GM18511 (cell line): ENCODE measurements around the gene RASA2.
"Not testable (repeated sequence)": the region's sequence is repeated elsewhere in the genome, so short reads cannot be mapped to it uniquely, and the experiment has no call there.

ENCODE experiments used
- ATAC-seq: cut with Tn5 transposase; IDR thresholded peaks from one replicate; pipeline ENCODE4 v1.9.1; 2021; ENCODE audit warnings: mild to moderate bottlenecking, moderate library complexity; ENCODE audit not compliant: unreplicated experiment

RASA2 gene

DNA sequence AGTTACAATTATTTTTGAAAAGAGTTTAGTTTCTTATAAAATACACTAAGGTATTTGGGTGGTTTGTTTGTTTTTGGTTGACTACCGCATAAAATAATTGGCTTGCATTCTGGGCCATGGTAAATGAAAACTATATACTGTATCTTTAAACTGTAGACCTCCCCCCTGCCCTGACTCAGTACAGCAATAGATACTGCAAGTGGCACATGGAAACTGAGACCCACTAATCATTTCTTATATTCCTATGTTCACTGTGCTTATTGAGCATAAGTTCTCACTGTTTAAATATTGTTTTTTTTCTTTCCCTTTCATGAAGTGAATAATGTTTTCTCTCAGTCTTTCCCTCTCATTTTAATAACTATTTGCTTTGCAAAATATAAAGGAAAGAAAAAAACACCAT lies 45.8 kb downstream of the RASA2 start:
- no peak for ATAC-seq

GRCh38 chr3:141536017-141536416 lies 49.2 kb downstream of the RASA2 start:
- not testable (repeated sequence) for ATAC-seq

DNA sequence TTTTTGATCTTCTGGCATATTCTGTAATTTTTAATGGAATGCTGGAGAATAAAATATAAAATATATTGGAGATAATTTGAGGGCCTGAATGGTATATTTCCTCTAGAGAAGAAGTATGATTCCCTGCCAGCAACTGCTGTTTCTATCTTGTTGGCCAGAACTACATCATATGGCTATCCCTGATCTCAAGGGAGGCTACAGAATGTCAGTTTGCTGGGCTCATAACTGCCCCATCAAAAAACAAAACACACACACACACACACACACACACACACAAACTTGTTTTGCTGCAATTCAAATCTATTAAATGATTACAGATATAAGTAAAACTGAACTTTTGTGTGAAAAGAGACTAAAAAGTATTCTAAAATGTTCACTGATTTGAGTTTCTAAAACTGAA lies 51.0 kb downstream of the RASA2 start:
- no peak for ATAC-seq

DNA sequence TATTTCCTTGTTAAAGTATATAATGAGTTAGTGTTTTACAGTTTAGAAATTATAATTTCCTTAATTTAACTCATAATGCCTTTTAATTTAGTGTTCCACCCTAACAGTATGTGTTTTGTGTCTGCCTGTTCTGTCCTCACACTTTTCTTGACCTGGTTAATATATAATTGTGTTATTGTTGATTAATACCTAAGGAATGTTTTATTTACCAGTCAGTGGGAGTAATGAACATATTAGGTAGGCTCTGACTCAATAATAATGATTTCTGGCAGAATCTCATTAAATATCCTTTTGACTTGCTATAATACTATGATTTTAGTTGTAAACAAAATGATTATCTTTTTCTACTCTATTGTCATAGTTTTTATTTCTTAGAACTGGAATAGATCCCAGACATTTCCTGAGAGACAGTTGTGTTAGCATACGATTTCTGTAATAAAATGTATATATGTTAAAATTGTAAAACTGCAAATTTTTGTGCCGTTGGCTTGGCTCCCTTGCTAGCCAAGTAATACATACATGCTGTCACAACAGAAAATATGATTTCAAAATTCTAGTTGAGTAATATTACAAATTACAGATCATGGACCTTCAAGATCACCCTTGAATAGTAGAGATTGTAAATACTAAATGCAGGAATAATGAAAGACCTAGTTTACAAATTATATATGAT lies 51.9 kb downstream of the RASA2 start:
- ATAC-seq, result no peak

- ATAC-seq, result no peak
Observed at GRCh38 chr3:141539431-141540187, 52.8 kb downstream of the RASA2 start.

GRCh38 chr3:141540531-141540930 lies 53.7 kb downstream of the RASA2 start:
- ATAC-seq, result no peak

DNA sequence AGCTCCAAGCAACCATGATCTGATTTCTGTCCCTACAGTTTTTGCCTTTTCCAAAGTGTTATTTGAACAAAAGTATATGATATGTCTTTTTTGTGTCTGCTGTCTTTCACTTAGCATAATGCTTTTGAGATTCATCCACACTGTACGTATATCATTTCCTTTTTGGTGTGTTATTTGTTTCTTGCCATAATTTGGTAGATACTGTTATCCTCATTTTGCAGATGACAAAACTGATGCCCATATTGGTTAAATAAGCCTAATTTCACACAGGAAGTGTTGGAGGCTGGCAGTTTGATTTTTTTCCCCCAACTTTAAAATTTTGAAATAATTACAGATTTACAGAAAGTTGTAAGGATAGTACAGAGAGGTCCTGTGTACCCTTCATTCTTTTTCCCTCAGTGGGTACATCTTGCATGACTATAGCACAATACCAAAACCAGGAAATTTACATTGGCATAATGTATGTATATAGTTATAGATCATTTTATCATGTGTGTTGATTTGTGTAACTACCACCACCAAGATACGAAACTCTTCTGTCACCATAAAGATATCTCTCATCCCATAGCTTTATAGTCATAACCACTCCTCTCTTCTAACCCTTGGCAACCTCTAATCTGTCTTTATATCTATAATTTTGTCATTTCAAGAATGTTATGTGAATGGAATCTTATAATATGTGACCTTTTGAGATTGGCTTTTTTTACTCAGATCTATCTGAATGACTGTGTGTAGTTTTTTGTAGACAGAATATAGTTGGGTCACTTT lies 55.6 kb downstream of the RASA2 start:
- no peak for ATAC-seq

DNA sequence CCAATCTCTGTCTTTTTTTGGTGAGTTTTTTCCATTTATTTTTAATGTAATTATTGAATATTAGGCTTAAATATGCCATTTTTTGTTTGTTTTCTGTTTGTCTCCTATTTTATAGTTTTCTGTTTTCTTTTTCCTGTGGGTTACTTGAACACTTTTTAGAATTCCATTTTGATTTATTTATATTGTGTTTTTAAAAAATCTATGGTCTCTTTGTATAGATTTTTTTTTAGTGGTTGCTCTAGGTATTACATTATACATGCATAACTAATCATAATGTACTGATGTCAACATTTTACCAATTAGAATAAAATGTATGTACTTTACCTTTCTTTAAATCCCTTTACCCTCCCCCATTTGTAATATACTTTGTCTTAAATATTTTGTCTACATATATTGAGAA lies 56.2 kb downstream of the RASA2 start:
- ATAC-seq, result no peak

GRCh38 chr3:141544697-141545096 lies 57.9 kb downstream of the RASA2 start:
- ATAC-seq, result no peak

DNA sequence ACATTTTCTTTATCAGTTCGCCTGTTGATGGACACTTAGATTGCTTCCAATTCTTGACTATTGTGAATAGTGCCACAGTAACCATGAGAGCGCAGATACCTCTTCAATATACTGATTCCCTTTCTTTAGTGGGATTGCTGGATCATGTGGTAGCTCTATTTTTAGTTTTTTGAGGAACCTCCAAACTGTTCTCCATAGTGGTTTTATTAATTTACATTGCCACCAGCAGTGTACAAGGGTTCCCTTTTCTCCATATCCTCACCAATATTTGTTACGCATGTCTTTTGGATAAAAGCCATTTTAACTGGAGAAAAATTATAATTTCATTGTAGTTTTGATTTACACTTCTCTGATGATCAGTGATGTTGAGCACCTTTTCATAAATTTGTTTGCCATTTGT lies 59.3 kb downstream of the RASA2 start:
- no peak for ATAC-seq

DNA sequence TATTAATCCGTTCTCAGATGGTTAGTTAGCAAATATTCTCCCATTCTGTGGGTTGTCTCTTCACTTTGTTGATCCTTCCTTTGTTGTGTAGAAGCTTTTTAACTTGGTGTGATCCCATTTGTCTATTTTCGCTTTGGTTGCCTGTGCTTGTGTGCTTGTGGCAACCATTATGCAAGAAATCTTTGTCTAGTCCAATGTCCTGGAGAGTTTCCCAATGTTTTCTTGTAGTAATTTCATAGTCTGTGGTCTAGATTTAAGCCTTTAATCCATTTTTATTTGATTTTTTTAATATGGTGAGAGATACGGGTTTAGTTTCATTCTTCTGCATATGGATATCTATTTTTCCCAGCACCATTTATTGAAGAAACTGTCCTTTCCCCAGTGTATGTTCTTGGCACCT lies 59.8 kb downstream of the RASA2 start:
- ATAC-seq, result no peak

- ATAC-seq, result no peak
Observed at GRCh38 chr3:141547791-141548190, 61.0 kb downstream of the RASA2 start.

DNA sequence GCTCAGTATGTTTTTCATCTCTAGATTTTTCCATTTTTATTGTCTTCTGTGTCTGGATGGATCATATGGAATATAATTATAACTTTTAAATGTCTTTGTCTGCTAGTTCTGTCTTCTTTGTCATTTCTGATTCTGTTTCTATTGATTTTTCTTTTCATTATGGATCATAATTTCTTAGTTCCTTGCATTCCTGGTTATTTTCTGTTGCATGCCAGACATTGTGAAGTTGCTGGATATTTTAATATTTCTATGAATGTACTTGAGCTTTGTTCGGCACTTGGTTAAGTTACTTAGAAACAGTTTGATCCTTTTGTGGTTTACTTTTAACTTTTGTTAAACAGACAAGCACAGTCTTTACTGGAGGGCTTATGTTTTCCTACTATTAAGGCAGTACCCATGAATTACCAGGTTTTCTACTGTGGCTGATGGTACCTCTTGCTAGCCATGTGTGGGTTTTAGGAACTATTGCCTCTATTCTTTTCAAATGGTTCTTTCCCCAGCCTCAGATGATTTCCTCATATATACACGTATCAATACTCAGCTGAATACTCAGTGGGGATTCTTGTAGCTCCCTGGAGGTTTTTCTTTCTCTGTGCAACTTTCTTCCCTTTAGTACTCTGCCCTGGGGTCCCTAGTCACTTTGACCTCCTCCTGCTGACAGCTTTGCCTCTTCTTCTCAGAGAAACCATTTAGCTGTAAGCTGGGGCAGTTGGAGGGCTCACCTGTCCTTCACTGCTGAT lies 64.3 kb downstream of the RASA2 start:
- ATAC-seq, result no peak

- ATAC-seq, result no peak
Observed at GRCh38 chr3:141552440-141552991, 65.7 kb downstream of the RASA2 start.

DNA sequence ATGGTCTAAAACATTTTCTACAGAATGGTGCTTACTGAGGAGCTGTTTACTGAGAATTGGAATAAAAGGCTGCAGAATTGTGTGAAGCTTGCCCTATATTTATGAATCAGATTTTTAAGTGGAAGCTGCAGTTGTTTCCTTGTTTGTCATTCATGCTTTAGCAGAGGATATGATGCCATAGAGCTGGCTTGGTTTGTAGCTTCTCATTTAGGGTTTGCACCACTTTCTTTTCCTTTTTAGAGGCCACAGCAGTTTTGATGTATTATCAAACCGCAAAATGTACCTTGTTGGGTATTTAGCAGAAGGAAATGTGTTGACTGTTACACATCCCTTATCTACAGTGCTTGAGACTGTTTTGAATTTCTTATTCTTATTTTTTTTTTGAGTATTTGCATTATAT lies 66.2 kb downstream of the RASA2 start:
- ATAC-seq, result no peak

DNA sequence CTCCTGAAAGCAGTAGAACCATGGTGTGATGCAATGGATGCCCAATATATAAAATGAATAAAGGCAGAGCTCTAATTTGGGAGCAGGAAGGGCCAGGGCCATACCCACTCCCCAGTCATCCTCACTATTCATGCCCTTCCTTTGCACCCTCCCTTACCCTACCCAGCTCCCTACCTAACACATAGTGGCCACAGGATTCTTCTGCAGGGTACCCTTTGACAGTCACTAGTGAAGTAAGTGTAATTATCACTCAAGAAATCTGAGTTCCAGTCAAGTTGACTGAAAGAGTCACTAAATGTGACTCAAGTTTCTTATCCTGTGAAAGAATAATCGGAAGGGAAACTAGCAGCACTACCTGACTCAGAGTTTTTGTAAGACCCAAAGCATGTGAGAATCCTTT lies 69.2 kb downstream of the RASA2 start:
- ATAC-seq, result no peak

- no peak for ATAC-seq
Observed at GRCh38 chr3:141557961-141558706, 71.3 kb downstream of the RASA2 start.

DNA sequence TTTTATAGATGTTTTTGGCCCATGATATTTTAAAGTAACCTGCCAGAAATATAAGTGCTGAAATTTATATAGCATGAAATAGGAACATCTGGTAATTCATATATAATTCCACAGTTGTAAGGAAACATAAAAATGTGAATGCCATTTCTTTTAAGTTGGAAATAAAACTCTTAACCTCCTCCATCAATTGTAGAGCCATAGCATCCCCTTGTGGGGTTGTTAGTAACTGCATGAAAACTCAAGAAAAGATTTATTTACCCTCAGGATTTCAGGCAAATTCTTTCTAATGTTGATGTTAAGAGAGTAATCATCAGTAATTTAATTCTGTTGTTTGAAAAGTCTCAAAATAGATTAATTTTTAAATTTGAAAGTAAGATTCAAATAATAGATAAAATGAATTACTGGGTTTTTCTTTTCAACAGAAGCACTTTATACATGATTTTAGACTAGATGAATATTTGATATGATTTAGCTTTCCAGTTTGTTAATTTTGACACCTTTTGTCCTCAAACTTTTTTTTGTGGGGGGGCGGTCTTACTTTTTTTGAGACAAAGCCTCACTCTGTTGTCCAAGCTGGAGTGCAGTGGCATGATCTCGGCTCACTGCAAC lies 74.7 kb downstream of the RASA2 start:
- ATAC-seq, result no peak

- ATAC-seq, result no peak
Observed at GRCh38 chr3:141564241-141564640, 77.4 kb downstream of the RASA2 start.

DNA sequence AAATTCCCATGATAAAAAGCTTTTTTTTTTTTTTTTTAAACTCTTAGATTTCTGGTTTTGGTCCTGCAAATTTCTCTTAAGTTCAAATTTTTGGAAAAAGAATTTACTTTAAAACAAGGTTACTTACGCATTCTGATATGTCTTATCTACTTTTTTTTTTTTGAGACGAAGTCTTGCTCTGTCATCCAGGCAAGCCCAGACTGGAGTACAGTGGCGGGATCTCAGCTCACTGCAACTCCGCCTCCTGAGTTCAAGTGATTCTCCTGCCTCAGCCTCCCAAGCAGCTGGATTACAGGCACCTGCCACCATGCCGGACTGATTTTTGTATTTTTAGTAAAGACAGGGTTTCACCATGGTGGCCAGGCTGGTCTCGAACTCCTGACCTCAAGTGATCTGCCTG lies 83.2 kb downstream of the RASA2 start:
- ATAC-seq, result no peak
